Neural cell (in vitro differentiated cells): ENCODE results near the gene TMTC3. TPM values are rescaled to one million over a fixed set of nuclear protein-coding genes. Genes with fewer than 3 reads are reported as not detected.
"Not testable (repeated sequence)": the region's sequence is repeated elsewhere in the genome, so short reads cannot be mapped to it uniquely, and the experiment has no call there.

Experiments used
- H2AFZ ChIP-seq: fragments of 200-600, 300-800 bp; sonication (generic), shearing (Covaris generic); 2 replicates; pipeline ENCODE4 v1.6.0; 2014; ENCODE audit warnings: low read depth, mild to moderate bottlenecking, antibody characterized with exemption, low read length, moderate library complexity
- H3F3A ChIP-seq: fragments of 200-600 bp; shearing (Covaris generic); 2 replicates; pipeline ENCODE4 v1.6.1; 2016; ENCODE audit warnings: mild to moderate bottlenecking, moderate library complexity, mixed read lengths, antibody characterized with exemption, low read length; ENCODE audit not compliant: insufficient read depth, poor library complexity, severe bottlenecking
- H3K27ac ChIP-seq: fragments of 200-600, 300-800 bp; sonication (generic), shearing (Covaris generic); 2 replicates; pipeline ENCODE4 v1.5.1; 2014; ENCODE audit warnings: mild to moderate bottlenecking, low read length, moderate library complexity
- H3K27me3 ChIP-seq: fragments of 300-800, 200-600 bp; sonication (generic), shearing (Covaris generic); 2 replicates; pipeline ENCODE4 v1.6.0; 2014; ENCODE audit warnings: mild to moderate bottlenecking, low read depth, low read length, moderate library complexity; ENCODE audit not compliant: insufficient read depth
- H3K36me3 ChIP-seq: fragments of 300-800, 200-600 bp; sonication (generic), shearing (Covaris generic); 2 replicates; pipeline ENCODE4 v1.5.1; 2014; ENCODE audit warnings: mild to moderate bottlenecking, antibody characterized with exemption, low read length, moderate library complexity; ENCODE audit not compliant: insufficient read depth
- H3K4me2 ChIP-seq: fragments of 300-800, 200-600 bp; sonication (generic), shearing (Covaris generic); 2 replicates; pipeline ENCODE4 v1.6.0; 2014; ENCODE audit warnings: mild to moderate bottlenecking, low read length
- H3K4me3 ChIP-seq: fragments of 300-800, 200-600 bp; sonication (generic), shearing (Covaris generic); 2 replicates; pipeline ENCODE4 v1.5.1; 2014; ENCODE audit warnings: mild to moderate bottlenecking, low read length, moderate library complexity
- H3K79me2 ChIP-seq: fragments of 200-600 bp; shearing (Covaris generic); replicated peaks from 2 replicates; pipeline ENCODE4 v1.6.0; 2014; ENCODE audit warnings: mild to moderate bottlenecking, low read length, moderate library complexity; ENCODE audit not compliant: insufficient read depth
- H3K9ac ChIP-seq: fragments of 300-800, 200-600 bp; sonication (generic), shearing (Covaris generic); 2 replicates; pipeline ENCODE4 v1.6.1; 2016; ENCODE audit warnings: mild to moderate bottlenecking, low read length, mixed read lengths
- H3K9me2 ChIP-seq: fragments of 200-600 bp; shearing (Covaris generic); 2 replicates; pipeline ENCODE4 v1.6.1; 2016; ENCODE audit warnings: mild to moderate bottlenecking, low read length, mixed read lengths; ENCODE audit not compliant: insufficient read depth
- H3K9me3 ChIP-seq: fragments of 200-600, 300-800 bp; sonication (generic), shearing (Covaris generic); 2 replicates; pipeline ENCODE4 v1.6.1; 2016; ENCODE audit warnings: mild to moderate bottlenecking, mixed run types, low read length, moderate library complexity, mixed read lengths
- H4K20me1 ChIP-seq: fragments of 200-600 bp; shearing (Covaris generic); 2 replicates; pipeline ENCODE4 v1.6.1; 2016; ENCODE audit warnings: mild to moderate bottlenecking, mixed run types; ENCODE audit not compliant: insufficient read depth
- CTCF ChIP-seq: fragments of 450-650 bp; IDR thresholded peaks from 2 replicates; pipeline ENCODE4 v1.5.1; 2014; ENCODE audit warnings: antibody characterized with exemption, mild to moderate bottlenecking, moderate library complexity; ENCODE audit not compliant: poor library complexity, severe bottlenecking
- EP300 ChIP-seq: fragments of 450-650 bp; conservative IDR thresholded peaks from 2 replicates; pipeline ENCODE4 v1.6.1; 2014; ENCODE audit warnings: antibody characterized with exemption, mild to moderate bottlenecking, moderate library complexity; ENCODE audit not compliant: poor library complexity, severe bottlenecking
- EZH2 ChIP-seq: fragments of 200-600, 300-800 bp; shearing (Covaris generic), sonication (generic); IDR thresholded peaks from 2 replicates; pipeline ENCODE4 v1.6.1; 2014; ENCODE audit warnings: antibody characterized with exemption, low read length, borderline replicate concordance, mild to moderate bottlenecking; ENCODE audit not compliant: insufficient read depth, poor library complexity, severe bottlenecking
- MXI1 ChIP-seq: fragments of 450-650 bp; conservative IDR thresholded peaks from 2 replicates; pipeline ENCODE4 v1.6.1; 2014; ENCODE audit warnings: antibody characterized with exemption, mild to moderate bottlenecking; ENCODE audit not compliant: poor library complexity, severe bottlenecking
- POLR2AphosphoS5 ChIP-seq: IDR thresholded peaks from 2 replicates; pipeline ENCODE4 v1.6.1; 2012
- RAD21 ChIP-seq: fragments of 450-650 bp; conservative IDR thresholded peaks from 2 replicates; pipeline ENCODE4 v1.6.1; 2014; ENCODE audit warnings: antibody characterized with exemption, mild to moderate bottlenecking, moderate library complexity
- REST ChIP-seq: IDR thresholded peaks from 2 replicates; pipeline ENCODE4 v1.6.1; 2012; ENCODE audit warnings: borderline replicate concordance
- SMC3 ChIP-seq: fragments of 450-650 bp; conservative IDR thresholded peaks from 2 replicates; pipeline ENCODE4 v1.6.1; 2014; ENCODE audit warnings: antibody characterized with exemption, mild to moderate bottlenecking, moderate library complexity; ENCODE audit not compliant: poor library complexity
- TAF1 ChIP-seq: IDR thresholded peaks from 2 replicates; pipeline ENCODE4 v1.6.1; 2012; ENCODE audit warnings: low read depth
- polyA plus RNA-seq: library from polyadenylated mRNA; depleted of rRNA; stranded (reverse); fragments of >200 nt; gene quantifications from 2 replicates; pipeline ENCODE4 v1.2.3, GENCODE V29; 2014

Gene TMTC3
- polyA plus RNA-seq, 1 donor from 2014 or later: 17.2 TPM

- TF ChIP-seq EZH2: no peak
- no peak for TF ChIP-seq REST
- no peak for TF ChIP-seq POLR2AphosphoS5
- no peak for TF ChIP-seq RAD21
- no peak for TF ChIP-seq TAF1
- no peak for TF ChIP-seq CTCF
- TF ChIP-seq MXI1: no peak
- no peak for TF ChIP-seq SMC3
- no peak for TF ChIP-seq EP300
- Histone ChIP-seq H3K9ac (no peak overlapping the region), H3K4me2 (no peak overlapping the region), H3K27me3 (no peaks in the 10 kb centered on the region), H2AFZ (no peak overlapping the region), H3K4me3 (no peak overlapping the region), H3F3A (no peaks in the 10 kb centered on the region), H3K36me3 (no peaks in the 10 kb centered on the region), H3K9me3 (no peaks in the 10 kb centered on the region), H4K20me1 (no peaks in the 10 kb centered on the region), H3K27ac (no peak overlapping the region), H3K9me2 (no peaks in the 10 kb centered on the region), H3K79me2 (no peaks in the 10 kb centered on the region)
These were observed 66.0 kb downstream of the TMTC3 start for GRCh38 chr12:88207921-88208620.

GRCh38 chr12:88208661-88209060 is 66.6 kb downstream of the TMTC3 start:
- Histone ChIP-seq H3K27me3 (no peaks in the 10 kb centered on the region), H3K27ac (no peak overlapping the region), H3K9me2 (no peaks in the 10 kb centered on the region), H3K9ac (no peak overlapping the region), H3K36me3 (no peaks in the 10 kb centered on the region), H3K79me2 (no peaks in the 10 kb centered on the region), H3K4me2 (no peak overlapping the region), H3F3A (no peaks in the 10 kb centered on the region), H3K9me3 (no peaks in the 10 kb centered on the region), H3K4me3 (no peak overlapping the region), H2AFZ (no peak overlapping the region), H4K20me1 (no peaks in the 10 kb centered on the region)
- TF ChIP-seq MXI1: no peak

- not testable (repeated sequence) for H4K20me1 ChIP-seq, H3K27ac ChIP-seq, H3K4me2 ChIP-seq, H3K9me3 ChIP-seq, H3K79me2 ChIP-seq, H3K4me3 ChIP-seq, H2AFZ ChIP-seq, H3K9me2 ChIP-seq, H3K36me3 ChIP-seq, H3F3A ChIP-seq, H3K9ac ChIP-seq, H3K27me3 ChIP-seq
These were observed 68.2 kb downstream of the TMTC3 start for GRCh38 chr12:88210311-88210710.
